ENCODE data around the gene ABI2. TPM values are rescaled to one million over a fixed set of nuclear protein-coding genes. Genes with fewer than 3 reads are reported as not detected.
"Not testable (repeated sequence)": the region's sequence is repeated elsewhere in the genome, so short reads cannot be mapped to it uniquely, and the experiment has no call there.

ABI2 gene
- total RNA-seq, 1 donor from 2014 or later, result 91.7 TPM

DNA sequence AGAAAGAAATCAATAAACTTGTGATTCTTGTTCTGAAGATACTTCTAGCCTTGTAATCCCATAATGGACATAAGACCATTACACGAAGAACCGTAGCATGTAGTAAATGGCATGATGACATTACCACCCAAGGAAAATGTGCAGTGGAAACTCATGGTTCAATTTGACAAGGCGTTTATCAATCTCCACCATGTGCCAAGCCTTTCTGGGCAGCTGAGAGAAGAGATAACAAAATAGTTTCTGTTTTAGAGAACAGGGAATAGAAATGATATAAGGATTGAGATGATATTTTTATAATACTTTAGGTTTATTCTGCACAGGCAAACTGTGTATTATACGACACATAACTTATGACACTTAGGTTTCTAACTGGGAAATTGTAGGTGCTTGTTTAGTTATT lies 19.2 kb downstream of the ABI2 start:
- DNase-seq (ENCODE audit: low spot score), result no peak
- intact Hi-C loops (cut with DNase I), result no loop called here

DNA sequence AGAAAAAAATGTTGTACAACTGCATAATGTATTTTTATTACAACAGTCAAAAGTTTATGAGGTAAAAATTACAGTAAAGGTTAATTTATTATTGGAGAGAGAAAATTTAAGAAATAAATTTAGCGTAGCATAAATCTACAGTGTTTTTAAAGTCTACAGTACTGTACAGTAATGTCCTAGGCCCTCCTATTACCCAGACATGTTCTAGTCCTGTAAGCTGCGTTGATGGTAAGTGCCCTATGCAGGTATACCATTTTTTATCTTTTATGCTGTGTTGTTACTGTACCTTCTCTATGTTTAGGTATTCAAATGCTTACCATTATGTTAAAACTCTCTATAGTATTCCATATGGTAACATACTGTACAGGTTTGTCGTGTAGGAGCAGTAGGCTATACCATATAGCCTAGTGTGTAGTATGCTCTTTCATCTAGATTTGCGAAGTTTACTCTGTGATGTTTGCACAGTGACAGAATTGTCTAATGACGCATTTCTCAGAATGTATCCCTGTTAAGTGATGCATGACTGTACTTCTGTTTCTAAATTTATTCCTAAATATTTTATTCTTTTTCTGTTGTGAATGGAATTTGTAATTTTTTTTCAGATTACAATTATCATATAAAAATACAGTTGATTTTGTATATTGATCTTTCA lies 24.5 kb downstream of the ABI2 start:
- intact Hi-C loops (cut with DNase I), result no loop called here
- no peak for DNase-seq (ENCODE audit: low spot score)

DNA sequence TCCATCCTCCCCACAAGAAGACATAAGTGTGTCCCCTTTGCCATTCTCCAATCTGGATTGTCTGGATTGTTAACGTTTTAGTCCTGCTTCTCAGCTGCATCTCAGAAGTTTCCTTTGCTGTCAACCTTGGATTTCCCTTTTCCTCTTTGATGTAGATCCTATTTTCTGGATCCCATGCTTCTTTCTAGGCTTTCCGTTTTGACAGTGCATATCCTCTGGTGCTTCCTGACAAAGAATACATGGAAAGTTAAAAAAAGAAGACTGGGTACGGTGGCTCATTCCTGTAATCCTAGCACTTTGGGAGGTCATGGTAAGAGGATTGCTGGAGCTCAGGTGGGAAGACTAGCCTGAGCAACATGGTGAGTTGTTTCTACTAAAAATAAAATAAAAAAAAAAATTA lies 26.8 kb downstream of the ABI2 start:
- intact Hi-C loops (cut with DNase I), result no loop called here
- DNase-seq (ENCODE audit: low spot score), result no peak

DNA sequence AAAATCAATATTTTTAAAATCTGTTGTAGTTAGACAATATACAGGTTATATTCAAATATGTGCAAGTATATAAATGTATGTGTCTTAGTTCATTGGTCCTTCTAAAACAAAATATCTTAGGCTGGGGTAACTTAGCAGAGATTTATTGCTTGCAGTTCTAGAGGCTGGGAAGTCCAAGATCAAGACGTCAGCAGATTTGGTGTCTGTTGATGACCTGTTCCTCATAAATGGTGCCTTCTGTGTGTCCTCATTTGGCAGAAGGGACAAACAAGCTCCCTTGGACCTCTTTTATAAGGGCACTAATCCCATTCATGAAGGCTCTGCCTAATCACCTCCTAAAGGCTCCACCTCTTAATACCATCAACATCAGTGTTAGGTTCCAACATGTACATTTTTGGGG lies 31.3 kb downstream of the ABI2 start:
- DNase-seq (ENCODE audit: low spot score), result no peak
- intact Hi-C loops (cut with DNase I), result no loop called here

DNA sequence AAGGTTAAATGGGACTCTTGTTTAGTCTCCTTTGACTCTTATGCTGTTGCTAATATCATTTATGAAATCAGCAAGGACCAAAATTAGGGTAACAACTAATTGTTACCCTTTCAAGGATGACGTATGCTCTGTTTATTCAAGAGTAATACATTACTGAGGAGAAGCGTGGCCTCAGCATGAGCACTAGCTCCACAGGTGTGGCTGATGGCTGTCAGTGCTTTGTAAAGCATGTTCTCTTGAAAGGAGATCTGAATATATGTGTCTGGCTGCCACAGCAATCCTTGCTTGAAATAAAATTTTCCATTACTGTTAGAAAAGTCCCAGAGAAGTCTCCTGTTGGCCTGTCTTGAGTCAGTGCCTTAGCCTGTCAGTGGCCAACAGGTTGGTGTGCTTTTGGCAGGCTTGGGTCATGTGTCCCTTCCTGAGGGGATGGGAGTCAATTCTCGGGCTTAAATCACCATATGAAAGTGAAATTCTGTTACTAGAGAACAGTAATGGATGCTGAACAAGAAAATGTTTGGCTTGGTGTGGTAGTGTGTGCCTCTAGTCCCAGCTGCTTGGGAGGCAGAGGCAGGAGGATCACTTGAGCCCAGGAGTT lies 32.7 kb downstream of the ABI2 start:
- intact Hi-C loops (cut with DNase I), result no loop called here
- no peak for DNase-seq (ENCODE audit: low spot score)

DNA sequence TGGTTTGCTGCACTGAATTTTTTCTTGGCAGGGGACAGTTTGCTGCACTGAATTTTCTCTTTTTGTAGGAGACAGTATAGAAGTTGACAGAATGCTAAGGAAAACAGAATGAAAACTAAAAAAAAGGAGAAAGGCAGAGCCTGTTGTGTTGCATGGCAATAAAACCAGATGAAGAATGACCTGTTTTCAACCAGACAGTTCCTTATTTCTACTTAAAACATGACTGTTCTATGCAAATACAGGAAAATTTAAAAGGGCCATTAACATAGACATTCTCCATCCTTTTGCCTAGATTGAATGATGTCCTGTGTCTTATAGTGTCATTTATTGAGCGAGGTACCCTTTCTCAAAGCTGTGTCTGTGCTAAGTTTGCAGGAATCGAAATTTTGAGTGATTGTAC lies 33.3 kb downstream of the ABI2 start:
- DNase-seq (ENCODE audit: low spot score), result no peak
- intact Hi-C loops (cut with DNase I), result no loop called here

DNA sequence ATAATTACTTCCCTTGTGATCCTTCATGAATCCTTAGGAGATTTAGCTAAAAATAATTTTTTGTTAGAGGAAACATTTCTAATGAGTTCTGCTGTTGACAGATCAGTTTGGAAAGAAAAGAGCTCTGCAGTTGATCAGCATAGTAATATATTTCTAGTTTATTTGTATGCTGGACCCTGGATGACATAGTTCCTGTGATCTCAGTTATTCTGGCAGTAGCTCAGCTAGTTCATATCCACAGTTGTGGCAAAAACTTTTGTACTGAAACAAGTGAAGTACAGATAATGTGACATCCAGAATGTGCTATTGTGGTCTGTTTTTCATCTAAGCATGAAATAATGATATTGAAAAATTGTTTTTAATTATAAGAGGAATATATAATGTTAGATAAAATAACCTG lies 33.7 kb downstream of the ABI2 start:
- no peak for DNase-seq (ENCODE audit: low spot score)

DNA sequence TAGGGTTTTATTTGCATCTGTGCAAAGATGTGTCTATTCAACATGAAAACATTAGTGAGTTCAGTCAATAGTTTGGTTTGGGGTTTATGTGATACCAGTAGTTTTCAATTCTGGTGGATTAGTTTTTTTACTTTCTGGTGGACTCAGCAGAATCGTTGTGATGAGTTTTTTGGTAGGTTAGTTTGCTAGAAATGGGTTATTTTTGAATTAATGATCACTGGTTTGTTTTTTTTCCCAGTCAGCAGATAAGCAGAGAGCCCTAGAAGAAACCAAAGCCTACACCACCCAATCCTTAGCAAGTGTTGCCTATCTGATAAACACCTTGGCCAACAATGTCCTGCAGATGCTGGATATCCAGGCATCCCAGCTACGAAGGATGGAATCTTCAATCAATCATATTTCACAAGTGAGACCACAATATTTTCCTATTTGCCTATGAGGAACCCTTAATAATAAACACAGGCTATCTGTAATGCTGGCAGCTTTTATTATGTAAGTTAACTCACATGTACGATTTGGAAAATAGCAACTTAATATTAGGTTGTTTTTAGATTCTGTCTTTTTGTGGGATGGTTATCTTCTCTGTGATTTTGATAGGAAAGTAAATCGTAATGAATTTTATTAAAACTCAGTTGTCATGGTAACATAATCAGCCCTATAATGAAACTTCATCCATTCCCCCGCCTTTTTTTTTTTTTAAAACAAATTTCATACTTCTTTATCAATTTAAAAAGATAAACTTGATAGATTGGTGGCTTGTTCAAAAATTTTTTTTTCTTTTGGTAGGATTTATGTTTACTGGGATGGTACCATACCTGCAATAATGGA lies 38.7 kb downstream of the ABI2 start:
- no peak for DNase-seq (ENCODE audit: low spot score)
- intact Hi-C loops (cut with DNase I), result no loop called here

More for the DNA sequence above, 33.7 kb downstream of the ABI2 start:
- intact Hi-C loops (cut with DNase I), result no loop called here

DNA sequence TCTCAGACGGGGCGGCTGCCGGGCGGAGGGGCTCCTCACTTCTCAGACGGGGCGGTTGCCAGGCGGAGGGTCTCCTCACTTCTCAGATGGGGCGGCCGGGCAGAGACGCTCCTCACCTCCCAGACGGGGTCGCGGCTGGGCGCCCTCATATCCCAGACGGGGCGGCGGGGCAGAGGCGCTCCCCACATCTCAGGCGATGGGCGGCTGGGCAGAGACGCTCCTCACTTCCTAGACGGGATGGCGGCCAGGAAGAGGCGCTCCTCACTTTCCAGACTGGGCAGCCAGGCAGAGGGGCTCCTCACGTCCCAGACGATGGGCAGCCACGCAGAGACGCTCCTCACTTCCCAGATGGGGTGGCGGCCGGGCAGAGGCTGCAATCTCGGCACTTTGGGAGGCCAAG lies 44.5 kb downstream of the ABI2 start:
- intact Hi-C loops (cut with DNase I); DNase-seq (ENCODE audit: low spot score): not testable (repeated sequence)

DNA sequence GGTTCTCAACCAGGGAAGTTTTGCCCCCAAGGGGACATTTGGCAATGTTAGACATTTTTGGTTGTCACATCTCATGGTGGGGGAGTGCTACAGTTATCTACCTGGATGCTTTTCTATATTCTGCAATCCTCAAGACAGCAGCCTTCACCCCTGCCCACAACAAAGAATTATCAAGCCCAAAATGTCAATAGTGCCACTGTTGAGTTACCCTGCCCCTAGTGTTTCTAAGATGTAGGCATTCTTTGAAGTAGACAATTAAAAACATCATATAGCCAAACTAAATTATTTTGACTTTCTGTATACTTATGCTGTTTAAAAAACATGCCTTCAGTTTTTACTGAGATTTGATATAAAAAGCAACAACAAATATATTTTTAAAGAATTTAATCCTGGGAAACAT lies 48.0 kb downstream of the ABI2 start:
- no peak for DNase-seq (ENCODE audit: low spot score)
- intact Hi-C loops (cut with DNase I), result no loop called here

DNA sequence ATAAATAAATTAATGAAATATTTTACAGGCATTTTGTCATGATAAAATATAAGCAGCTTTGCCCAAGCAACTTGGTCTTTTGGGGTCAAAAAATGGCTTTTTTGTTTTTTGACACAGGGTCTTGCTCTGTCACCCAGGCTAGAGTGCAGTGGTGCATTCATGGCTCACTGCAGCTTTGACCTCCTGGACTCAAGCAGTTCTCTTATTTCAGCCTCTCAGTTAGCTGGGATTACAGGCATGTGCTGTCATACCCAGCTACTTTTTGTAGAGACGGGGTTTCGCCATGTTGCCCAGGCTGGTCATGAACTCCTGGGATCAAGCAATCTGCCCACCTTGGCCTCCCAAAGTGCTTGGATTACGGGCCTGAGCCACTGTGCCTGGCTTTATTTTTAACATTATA lies 51.0 kb downstream of the ABI2 start:
- intact Hi-C loops (cut with DNase I), result no loop called here
- DNase-seq (ENCODE audit: low spot score), result no peak

DNA sequence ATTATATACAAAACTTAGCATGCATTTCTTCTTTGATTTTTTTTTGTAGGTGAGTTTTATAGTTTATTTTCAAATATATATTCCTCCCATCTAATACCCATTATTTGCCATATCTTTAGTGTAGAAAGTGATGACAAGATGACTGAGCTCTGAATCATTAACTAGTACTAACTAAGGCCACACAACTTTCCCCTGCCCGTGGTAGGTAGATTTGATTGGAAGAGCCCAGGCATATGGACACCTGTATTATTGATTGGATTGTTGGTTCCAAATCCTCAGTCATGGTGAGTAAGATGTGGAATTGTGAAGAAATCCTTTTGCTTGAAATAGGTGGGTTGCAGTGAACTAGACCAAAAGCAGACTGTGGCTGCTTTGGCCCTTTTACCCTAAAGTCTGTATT lies 54.8 kb downstream of the ABI2 start:
- intact Hi-C loops (cut with DNase I), result no loop called here

DNA sequence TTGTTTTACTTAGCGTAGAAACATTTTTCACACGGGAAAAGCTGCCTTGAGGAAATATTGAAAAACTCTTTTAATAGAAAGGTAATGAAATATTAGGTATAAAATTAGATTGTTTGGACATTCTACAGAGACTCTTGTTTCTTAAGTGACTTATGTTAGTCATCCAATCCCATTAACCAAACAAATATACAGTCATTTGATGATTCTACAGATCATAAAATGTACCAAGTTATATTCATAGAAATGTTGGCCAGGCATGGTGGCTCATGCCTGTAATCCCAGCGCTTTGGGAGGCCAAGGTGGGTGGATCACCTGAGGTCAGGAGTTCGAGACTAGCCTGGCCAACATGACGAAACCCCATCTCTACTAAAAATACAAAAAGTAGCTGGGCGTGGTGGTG lies 60.0 kb downstream of the ABI2 start:
- DNase-seq (ENCODE audit: low spot score); intact Hi-C loops (cut with DNase I): not testable (repeated sequence)

More for the DNA sequence above, 54.8 kb downstream of the ABI2 start:
- DNase-seq (ENCODE audit: low spot score), result no peak

DNA sequence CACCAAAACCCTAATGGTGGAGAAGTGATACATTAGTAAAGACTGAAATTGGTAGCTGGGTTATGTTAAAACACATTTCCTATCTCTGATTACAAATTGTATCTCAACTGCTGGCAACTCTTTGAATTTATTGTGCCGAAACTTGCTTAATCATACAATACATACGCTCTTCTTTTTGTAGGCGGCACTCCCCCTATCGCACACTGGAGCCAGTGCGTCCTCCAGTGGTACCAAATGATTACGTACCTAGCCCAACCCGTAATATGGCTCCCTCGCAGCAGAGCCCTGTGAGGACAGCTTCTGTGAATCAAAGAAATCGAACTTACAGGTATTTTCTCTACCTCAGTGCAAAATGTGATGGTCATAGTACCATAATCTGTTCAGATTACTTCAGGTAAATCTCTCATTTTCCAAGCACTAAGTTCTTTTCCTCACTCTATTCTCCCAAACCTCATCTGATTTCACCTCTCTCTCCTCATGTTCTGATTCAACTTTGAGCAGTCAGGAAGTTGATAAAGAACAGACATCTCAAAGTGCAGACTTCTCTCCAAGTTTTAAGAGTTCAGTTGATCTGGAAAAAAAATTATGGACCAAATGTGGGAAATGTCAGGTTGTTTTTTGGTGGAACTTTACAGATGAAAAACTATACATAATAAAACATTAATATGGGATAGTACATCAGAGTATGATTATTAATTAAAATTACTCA lies 66.5 kb downstream of the ABI2 start:
- no peak for DNase-seq (ENCODE audit: low spot score)
- intact Hi-C loops (cut with DNase I), result no loop called here

DNA sequence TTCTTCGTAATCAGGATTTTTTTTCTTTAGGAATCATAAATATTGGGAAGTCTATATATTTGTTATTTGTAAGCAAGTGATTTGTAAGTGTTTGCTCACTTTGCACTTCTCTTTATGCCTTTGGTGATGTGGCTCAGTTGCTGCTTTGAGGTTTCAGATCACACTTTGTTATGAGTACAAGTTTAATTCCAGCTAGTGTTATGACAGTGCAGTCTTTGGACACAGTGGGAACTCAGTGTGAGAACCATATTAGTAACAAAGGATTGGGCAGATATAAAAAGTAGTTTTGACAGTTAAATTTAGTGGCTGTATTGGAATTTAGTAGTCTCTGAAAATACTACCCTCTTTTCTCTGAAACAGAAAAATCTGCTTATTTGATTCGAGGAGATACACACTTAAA lies 67.7 kb downstream of the ABI2 start:
- intact Hi-C loops (cut with DNase I), result no loop called here
- DNase-seq (ENCODE audit: low spot score), result no peak

DNA sequence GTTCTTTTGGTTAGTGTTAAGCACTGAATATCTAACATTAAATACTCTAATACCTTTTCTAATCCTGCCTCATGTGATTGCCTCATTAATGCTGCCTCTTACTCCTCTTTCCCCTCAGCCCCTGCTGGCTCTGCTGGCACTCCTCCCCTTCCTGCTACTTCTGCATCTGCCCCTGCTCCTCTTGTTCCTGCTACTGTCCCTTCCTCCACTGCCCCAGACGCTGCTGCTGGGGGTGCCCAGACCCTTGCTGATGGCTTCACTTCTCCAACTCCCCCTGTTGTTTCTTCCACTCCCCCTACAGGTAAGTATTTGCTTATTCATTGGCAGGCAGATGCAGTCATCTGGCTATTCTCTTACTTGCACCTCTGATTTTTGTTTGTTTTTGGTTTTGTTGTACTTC lies 68.5 kb downstream of the ABI2 start:
- DNase-seq (ENCODE audit: low spot score), result no peak
- intact Hi-C loops (cut with DNase I), result no loop called here

DNA sequence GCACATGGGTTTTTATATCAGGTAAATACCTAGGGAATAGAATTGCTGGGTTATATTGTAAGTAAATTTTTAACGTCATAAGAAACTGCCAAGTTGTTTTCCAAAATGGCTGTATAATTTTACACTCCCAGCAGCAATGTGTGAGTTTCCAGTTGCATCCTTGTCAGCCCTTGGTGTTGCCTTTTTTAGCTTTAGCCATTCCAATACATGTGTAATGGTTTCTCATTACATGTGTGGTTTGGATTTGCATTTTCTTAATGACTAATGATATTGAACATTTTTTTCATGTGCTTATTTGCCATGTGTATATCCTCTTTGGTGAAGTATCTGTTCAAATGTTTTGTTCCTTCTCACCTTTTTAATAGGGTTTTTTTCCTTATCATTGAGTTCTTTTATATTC lies 70.8 kb downstream of the ABI2 start:
- no peak for DNase-seq (ENCODE audit: low spot score)
- intact Hi-C loops (cut with DNase I), result no loop called here

DNA sequence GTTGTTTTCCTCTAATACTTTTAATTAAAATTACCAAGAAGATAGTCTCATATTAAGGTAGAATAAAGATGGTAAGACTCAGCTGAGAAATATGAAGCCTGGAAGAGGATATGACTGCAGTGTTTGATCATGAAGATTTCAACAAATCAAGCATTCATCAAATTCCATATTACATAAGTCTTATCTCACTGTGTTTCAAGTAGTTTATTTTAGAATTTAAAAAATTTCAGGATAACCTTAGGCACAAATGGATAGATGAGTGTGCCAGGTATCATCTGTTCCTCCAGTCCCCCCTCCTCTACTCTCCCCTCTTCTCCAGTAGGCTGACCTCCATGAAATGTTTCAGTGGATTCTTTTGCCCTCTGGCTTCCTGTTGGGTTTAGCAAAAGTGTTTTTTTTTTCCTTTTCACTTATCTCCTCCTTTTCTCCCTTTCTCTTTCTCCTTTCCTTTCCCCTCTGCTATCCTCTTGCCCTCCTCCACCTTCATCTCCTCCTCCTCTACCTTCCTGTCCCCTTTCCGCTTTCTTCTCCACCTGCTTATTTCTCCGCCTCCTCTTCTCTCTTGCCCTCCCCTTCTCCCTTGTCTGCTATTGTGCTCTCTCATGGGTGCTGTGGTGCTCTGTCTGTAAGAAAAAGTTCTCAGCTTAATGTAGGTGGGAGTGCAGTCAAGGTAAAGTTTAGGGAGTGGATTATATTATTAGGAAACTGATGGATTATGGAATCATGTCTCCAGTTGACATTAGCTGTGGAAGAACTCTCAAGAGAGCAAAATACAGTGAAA lies 72.8 kb downstream of the ABI2 start:
- intact Hi-C loops (cut with DNase I), result no loop called here
- no peak for DNase-seq (ENCODE audit: low spot score)

DNA sequence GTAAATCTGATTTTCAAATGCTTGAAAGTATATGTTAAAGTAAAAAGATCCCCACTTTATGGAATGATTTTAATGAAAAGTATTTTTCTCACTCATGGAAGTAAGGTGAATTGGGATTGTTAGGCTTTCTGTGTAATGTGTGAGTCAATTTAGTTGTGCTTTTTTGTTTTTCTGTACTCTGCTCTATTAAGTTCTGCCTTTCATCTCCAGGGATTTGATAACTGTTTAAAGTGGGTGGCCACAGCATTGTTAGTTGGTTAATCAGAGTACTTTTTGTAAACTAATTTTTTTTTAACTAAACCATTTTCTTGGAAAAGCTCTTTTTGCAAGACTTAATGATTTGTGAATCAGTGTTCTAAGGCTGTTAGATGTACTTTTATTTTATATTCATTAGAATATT lies 76.8 kb downstream of the ABI2 start:
- intact Hi-C loops (cut with DNase I), result no loop called here
- no peak for DNase-seq (ENCODE audit: low spot score)

DNA sequence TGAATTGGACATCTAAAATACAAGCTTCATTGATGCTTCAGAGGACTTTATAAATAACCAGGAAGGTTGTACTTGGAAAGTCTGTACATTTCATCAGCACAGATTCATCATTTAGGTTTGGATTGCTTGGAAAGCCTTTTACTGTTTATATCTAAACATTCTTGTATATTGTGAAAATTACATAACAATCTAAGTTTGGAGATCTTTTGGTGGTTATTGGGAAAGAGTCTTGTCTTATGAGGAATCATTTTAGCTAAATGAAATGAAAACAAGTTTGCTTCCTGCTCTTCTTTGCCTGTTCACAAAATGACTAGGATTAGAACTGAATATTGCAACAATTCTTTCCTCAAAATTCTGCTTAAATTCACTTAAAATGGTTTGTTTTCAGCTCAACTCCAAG lies 79.3 kb downstream of the ABI2 start:
- intact Hi-C loops (cut with DNase I), result no loop called here
- no peak for DNase-seq (ENCODE audit: low spot score)

All from cardiac septum (tissue), 1 donor.